Measurements from ENCODE around the gene RFC2.
"Not testable (repeated sequence)": the region's sequence is repeated elsewhere in the genome, so short reads cannot be mapped to it uniquely, and the experiment has no call there.

The RFC2 gene

GRCh38 chr7:74246497-74246896, 7.7 kb downstream of the RFC2 start:
- DNase-seq, result no peak

- DNase-seq, result no peak
These were observed 12.1 kb downstream of the RFC2 start for GRCh38 chr7:74242122-74242443.

- no peak for DNase-seq
These were observed 13.7 kb downstream of the RFC2 start for GRCh38 chr7:74240482-74240881.

GRCh38 chr7:74236284-74236683, 17.9 kb downstream of the RFC2 start:
- no peak for DNase-seq

GRCh38 chr7:74235518-74236268, 18.5 kb downstream of the RFC2 start:
- DNase-seq, result no peak

GRCh38 chr7:74233655-74234285, 20.4 kb downstream of the RFC2 start:
- no peak for DNase-seq

GRCh38 chr7:74231232-74231590, 23.0 kb downstream of the RFC2 start:
- no peak for DNase-seq

GRCh38 chr7:74230446-74231231, 23.6 kb downstream of the RFC2 start:
- no peak for DNase-seq

- DNase-seq, result no peak
These were observed 25.0 kb downstream of the RFC2 start for GRCh38 chr7:74228951-74229900.

- DNase-seq, result no peak
These were observed 27.6 kb downstream of the RFC2 start for GRCh38 chr7:74226633-74227032.

GRCh38 chr7:74225400-74225799, 28.8 kb downstream of the RFC2 start:
- DNase-seq, result no peak

- not testable (repeated sequence) for DNase-seq
These were observed 29.3 kb downstream of the RFC2 start for GRCh38 chr7:74224907-74225306.

GRCh38 chr7:74224511-74224832, 29.7 kb downstream of the RFC2 start:
- no peak for DNase-seq

GRCh38 chr7:74223711-74224510, 30.3 kb downstream of the RFC2 start:
- no peak for DNase-seq

- no peak for DNase-seq
These were observed 31.1 kb downstream of the RFC2 start for GRCh38 chr7:74222851-74223710.

- no peak for DNase-seq
These were observed 32.5 kb downstream of the RFC2 start for GRCh38 chr7:74221713-74222112.

- no peak for DNase-seq
These were observed 34.0 kb downstream of the RFC2 start for GRCh38 chr7:74220229-74220628.

- no peak for DNase-seq
These were observed 34.8 kb downstream of the RFC2 start for GRCh38 chr7:74219416-74219815.

- no peak for DNase-seq
These were observed 35.9 kb downstream of the RFC2 start for GRCh38 chr7:74218343-74218698.

- DNase-seq, result no peak
These were observed 36.5 kb downstream of the RFC2 start for GRCh38 chr7:74217455-74218342.

All from NCI-H748 treated with DMSO at 0.1 percent for 48 hours (cell line).